Measurements from ENCODE around the gene PACS1.

PACS1 gene

DNA sequence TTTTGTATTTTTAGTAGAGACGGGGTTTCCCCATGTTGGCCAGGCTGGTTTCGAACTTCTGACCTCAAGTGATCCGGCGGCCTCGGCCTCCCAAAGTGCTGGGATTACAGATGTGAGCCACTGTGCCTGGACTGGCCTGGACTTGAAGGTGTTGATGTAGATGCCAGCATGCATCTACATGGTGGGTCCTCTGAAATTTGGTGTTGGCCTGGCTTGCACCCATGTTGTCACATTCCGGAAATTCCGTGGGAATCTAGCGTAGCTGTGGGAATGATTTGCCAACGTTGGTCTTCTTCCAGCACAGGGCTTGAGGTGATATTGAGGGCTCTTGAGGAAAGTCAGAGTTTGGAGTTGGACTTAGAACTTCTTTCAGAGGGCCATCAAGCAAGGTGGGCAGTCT lies 6.5 kb downstream of the PACS1 start:
- TF ChIP-seq, protein P1, sequence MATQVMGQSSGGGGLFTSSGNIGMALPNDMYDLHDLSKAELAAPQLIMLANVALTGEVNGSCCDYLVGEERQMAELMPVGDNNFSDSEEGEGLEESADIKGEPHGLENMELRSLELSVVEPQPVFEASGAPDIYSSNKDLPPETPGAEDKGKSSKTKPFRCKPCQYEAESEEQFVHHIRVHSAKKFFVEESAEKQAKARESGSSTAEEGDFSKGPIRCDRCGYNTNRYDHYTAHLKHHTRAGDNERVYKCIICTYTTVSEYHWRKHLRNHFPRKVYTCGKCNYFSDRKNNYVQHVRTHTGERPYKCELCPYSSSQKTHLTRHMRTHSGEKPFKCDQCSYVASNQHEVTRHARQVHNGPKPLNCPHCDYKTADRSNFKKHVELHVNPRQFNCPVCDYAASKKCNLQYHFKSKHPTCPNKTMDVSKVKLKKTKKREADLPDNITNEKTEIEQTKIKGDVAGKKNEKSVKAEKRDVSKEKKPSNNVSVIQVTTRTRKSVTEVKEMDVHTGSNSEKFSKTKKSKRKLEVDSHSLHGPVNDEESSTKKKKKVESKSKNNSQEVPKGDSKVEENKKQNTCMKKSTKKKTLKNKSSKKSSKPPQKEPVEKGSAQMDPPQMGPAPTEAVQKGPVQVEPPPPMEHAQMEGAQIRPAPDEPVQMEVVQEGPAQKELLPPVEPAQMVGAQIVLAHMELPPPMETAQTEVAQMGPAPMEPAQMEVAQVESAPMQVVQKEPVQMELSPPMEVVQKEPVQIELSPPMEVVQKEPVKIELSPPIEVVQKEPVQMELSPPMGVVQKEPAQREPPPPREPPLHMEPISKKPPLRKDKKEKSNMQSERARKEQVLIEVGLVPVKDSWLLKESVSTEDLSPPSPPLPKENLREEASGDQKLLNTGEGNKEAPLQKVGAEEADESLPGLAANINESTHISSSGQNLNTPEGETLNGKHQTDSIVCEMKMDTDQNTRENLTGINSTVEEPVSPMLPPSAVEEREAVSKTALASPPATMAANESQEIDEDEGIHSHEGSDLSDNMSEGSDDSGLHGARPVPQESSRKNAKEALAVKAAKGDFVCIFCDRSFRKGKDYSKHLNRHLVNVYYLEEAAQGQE (IDR thresholded peaks at IDR 0.05; ENCODE audit: insufficient read depth in 1 of 2, low read depth in 2 of 2, low read length in 2 of 2): no peak
- TF ChIP-seq SIN3A (IDR thresholded peaks at IDR 0.05; ENCODE audit: borderline replicate concordance, insufficient read depth, low read length) (no peak), FOXP2 (optimal IDR thresholded peaks at IDR 0.05; ENCODE audit: borderline replicate concordance, extremely low read depth, extremely low read length, insufficient read depth) (no peak), TAF1 (IDR thresholded peaks at IDR 0.05; ENCODE audit: borderline replicate concordance, insufficient read depth, low read length) (no peak), POLR2AphosphoS5 (IDR thresholded peaks at IDR 0.05; ENCODE audit: low read depth, low read length) (no peak)

DNA sequence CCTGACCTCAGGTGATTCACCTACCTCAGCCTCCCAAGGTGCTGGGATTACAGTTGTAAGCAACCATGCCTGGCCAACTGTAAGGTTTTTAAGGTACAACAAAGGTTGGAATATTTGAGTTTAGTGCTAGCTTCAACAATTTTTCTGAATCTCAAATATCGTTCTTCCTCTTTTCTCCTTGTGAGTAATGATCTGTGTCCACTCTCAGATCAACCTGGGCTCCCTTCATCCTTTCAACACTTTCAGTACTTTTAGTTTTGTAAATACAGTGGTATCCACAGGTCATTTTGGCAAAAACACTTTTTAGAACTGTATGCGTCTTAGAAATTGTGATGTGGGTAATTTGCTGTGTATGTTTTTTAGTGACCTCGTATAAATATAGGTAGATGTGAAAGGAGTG lies 7.9 kb downstream of the PACS1 start:
- TF ChIP-seq TAF1 (IDR thresholded peaks at IDR 0.05; ENCODE audit: borderline replicate concordance, insufficient read depth, low read length): no peak
- no peak for TF ChIP-seq POLR2AphosphoS5 (IDR thresholded peaks at IDR 0.05; ENCODE audit: low read depth, low read length)
- no peak for TF ChIP-seq FOXP2 (optimal IDR thresholded peaks at IDR 0.05; ENCODE audit: borderline replicate concordance, extremely low read depth, extremely low read length, insufficient read depth)
- TF ChIP-seq SIN3A (IDR thresholded peaks at IDR 0.05; ENCODE audit: borderline replicate concordance, insufficient read depth, low read length): no peak
- TF ChIP-seq, protein P1 (IDR thresholded peaks at IDR 0.05; ENCODE audit: insufficient read depth in 1 of 2, low read depth in 2 of 2, low read length in 2 of 2): no peak

DNA sequence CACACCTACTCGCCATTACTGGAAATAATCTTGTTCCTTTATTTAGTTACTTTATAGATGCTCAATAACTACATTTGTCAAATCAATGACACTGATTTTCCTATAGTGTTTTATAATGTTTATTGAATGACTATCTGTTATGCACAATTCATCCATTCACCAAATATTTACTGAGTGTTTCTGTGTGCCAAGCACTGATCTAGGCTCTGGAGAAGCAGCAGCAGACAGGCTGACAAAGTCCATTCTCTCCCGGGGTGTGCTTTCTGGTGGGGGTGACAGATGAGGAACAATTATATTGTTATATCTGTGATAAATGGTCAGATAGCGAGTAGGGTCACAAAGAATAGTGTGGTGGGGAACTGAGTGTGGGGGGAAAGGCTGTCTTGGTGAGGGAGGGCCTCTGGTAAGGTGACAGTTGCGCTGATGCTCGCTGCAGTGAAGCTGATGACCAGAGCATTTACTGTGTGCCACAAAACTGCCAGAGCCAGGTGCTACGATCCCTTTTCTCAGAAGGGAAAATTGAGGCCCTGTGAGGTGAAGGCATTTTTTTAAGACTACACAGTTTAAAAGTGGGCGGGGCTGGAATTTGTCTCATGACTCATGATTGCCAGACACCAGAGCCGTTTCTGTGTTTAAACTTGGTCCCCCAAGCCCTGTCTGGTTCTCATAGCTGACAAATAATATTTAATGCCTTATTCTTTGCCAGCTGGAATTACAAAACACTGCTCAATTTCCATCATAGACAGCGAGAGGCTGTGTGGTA lies 10.2 kb downstream of the PACS1 start:
- TF ChIP-seq SIN3A (IDR thresholded peaks at IDR 0.05; ENCODE audit: borderline replicate concordance, insufficient read depth, low read length): no peak
- TF ChIP-seq FOXP2 (optimal IDR thresholded peaks at IDR 0.05; ENCODE audit: borderline replicate concordance, extremely low read depth, extremely low read length, insufficient read depth): no peak
- no peak for TF ChIP-seq TAF1 (IDR thresholded peaks at IDR 0.05; ENCODE audit: borderline replicate concordance, insufficient read depth, low read length)
- TF ChIP-seq, protein P1 (IDR thresholded peaks at IDR 0.05; ENCODE audit: insufficient read depth in 1 of 2, low read depth in 2 of 2, low read length in 2 of 2): no peak

DNA sequence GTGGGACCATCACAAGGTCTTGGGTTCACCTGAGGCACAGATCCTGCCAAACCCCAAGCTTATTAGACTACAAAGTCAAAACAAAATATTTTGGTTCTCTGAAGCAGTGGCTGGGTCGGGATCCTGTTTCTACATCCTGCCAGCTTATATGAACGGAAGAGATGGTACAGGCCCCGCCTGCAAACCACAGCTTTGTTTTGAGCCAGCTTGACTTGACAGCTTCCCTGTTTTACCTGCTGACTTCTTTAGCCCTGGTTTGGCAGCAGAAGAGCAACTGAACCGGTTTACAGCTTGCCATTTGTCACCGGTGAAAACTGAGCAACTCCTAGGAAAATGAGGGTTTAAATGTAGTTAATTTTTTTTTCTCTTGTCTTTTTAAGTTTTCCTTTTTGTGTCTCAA lies 11.4 kb downstream of the PACS1 start:
- TF ChIP-seq, protein P1 (IDR thresholded peaks at IDR 0.05; ENCODE audit: insufficient read depth in 1 of 2, low read depth in 2 of 2, low read length in 2 of 2): no peak

Measured in PFSK-1 (cell line).